ENCODE results near the gene THRAP3. TPM values are rescaled to one million over a fixed set of nuclear protein-coding genes. Genes with fewer than 3 reads are reported as not detected.
"Not testable (repeated sequence)": the region's sequence is repeated elsewhere in the genome, so short reads cannot be mapped to it uniquely, and the experiment has no call there.

Gene THRAP3
- total RNA-seq, 4 donors from 2014 or later: 88.9 to 129 (median 115) TPM

DNA sequence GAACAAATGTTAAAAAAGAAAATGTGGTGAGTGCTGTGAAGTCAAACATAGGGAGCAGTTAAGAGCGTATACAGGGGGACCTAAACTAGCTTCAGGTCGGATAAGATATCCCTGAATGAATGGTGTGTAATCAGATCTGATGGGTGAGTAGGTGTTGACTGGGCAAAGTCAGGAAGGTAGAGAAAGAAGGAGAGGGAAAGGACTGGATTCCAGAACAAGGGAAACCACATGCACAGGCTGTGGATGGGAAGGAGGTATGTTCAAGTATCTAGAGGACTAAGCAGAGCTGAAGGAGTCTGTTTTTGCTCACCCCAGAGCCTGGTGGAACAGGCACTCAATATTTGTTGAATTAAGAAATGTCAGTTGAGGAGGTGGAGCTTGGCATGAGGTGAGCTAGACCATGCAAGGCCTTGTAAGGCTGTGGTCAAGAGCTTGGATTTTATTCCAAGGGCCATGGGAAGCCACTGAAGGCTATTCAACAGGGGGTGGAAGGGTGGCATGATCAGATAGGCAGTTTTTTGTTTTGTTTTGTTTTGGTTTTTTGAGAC lies 40.9 kb upstream of the THRAP3 start:
- DNase-seq: peak; percentile 89 to 90
- intact Hi-C loops (cut with DNase I): no loop called here
- Histone ChIP-seq H3K27me3 (no peaks in the 10 kb centered on the region), H3K4me3 (replicated peaks in 1 of 3) (no peak overlapping the region), H3K9me3 (no peaks in the 10 kb centered on the region), H3K27ac (peak overlapping the region; percentile 87 to 97 (median 87)), H3K36me3 (peaks cover 25 to 27% of the 10 kb centered on the region in 2 donors), H3K4me1 (peaks cover 13 to 26% of the 10 kb centered on the region in 2 donors)
- TF ChIP-seq POLR2A (IDR thresholded peaks at IDR 0.05): peak in 1 of 2 donors; percentile 61
- TF ChIP-seq, protein P1, sequence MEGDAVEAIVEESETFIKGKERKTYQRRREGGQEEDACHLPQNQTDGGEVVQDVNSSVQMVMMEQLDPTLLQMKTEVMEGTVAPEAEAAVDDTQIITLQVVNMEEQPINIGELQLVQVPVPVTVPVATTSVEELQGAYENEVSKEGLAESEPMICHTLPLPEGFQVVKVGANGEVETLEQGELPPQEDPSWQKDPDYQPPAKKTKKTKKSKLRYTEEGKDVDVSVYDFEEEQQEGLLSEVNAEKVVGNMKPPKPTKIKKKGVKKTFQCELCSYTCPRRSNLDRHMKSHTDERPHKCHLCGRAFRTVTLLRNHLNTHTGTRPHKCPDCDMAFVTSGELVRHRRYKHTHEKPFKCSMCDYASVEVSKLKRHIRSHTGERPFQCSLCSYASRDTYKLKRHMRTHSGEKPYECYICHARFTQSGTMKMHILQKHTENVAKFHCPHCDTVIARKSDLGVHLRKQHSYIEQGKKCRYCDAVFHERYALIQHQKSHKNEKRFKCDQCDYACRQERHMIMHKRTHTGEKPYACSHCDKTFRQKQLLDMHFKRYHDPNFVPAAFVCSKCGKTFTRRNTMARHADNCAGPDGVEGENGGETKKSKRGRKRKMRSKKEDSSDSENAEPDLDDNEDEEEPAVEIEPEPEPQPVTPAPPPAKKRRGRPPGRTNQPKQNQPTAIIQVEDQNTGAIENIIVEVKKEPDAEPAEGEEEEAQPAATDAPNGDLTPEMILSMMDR (IDR thresholded peaks at IDR 0.05): no peak
- 64 to 72% methylated on average over 2 of the region's 2 CpGs for WGBS, 2 donors

DNA sequence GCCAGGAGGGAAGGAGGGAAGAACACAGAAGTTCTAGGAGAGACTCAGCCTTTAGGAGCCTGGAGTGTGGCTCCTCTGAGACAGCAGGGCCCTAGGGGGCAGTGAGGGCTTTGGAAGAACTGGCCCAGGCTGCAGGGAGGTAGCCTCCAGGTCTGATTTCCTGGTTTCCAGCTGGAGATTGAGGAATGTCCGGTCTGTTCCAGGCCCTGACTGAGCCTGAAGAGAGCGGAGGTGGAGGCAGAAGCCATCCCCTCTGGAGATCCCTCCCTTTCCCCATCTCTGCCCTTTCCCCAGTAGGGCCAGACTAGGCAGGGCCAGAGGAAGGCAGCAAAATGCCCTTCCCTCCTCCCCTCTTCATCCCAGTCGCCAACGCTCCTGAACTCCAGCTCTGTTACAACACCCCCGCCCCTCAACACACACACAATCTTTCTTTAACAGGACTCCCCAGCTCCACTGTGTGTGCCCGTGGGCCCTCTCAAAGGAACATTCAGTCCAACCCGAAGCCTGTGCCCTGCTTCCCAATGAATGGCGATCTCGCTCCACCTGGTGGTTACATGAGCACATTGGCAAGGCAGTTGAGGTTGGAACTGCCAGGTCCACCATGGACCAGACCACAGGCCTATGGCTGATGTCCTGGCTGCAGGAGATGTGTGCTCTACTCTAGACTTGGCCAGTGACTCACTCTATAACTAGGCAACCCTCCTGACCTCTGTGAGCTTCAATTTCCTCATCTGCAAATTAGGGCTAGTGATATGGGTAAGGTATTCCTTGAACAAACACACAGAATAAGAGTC lies 36.2 kb upstream of the THRAP3 start:
- Histone ChIP-seq H3K27ac (peak overlapping the region; percentile 77 to 91 (median 83)), H3K4me3 (replicated peaks in 1 of 3) (no peak overlapping the region), H3K36me3 (no peaks in the 10 kb centered on the region), H3K9me3 (no peaks in the 10 kb centered on the region), H3K27me3 (no peaks in the 10 kb centered on the region), H3K4me1 (peaks cover 9 to 17% of the 10 kb centered on the region in 2 donors)
- intact Hi-C loops (cut with DNase I): loop anchor here (5.0 kb wide), 2 partner anchors 36 to 91 kb away; no protein-coding TSS in a partner anchor
- peak; percentile 92 to 94 for DNase-seq
- WGBS, 2 donors: 8 to 11% methylated on average over 9 of the region's 9 CpGs
- TF ChIP-seq, protein P1 (IDR thresholded peaks at IDR 0.05): peak in 5 of 6 experiments; percentile 58 to 99 (median 95)
- no peak for TF ChIP-seq POLR2A (IDR thresholded peaks at IDR 0.05)

DNA sequence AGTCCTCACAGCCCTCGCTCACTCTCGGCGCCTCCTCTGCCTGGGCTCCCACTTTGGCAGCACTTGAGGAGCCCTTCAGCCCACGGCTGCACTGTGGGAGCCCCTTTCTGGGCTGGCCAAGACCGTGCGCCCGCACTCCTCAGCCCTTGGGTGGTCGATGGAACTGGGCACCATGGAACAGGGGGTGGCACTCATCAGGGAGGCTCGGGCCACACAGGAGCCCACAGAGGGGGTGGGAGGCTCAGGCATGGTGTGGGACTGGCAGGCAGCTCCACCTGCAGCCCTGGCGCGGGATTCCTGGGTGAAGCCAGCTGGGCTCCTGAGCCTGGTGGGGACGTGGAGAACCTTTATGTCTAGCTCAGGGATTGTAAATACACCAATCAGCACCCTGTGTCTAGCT lies 27.4 kb upstream of the THRAP3 start:
- H3K9me3 ChIP-seq; H3K4me3 ChIP-seq (replicated peaks in 1 of 3); DNase-seq; H3K36me3 ChIP-seq; H3K4me1 ChIP-seq; H3K27me3 ChIP-seq; H3K27ac ChIP-seq; intact Hi-C loops (cut with DNase I): not testable (repeated sequence)
- 88 to 91% methylated on average over 11 to 12 of the region's 12 CpGs for WGBS, 2 donors

DNA sequence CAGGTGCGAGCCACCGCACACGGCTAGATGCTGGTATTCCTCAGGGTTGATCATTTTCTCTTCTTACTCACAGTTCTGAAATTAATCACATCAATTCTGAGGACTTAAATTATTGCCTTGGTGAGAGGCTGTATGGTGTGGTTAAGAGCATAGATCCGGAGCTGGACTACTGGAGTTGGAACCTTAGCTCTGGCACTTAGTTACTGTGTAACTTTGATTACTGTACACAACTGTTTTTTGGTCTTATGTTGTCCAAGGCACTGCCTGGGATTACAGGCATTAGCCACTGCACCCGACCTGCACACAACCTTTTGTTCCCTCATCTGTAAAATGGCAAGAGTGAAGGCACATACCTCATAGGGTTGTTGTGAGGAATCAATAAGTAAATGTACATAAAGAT lies 25.6 kb upstream of the THRAP3 start:
- TF ChIP-seq, protein P1 (IDR thresholded peaks at IDR 0.05): no peak
- no peak for TF ChIP-seq POLR2A (IDR thresholded peaks at IDR 0.05)
- H3K4me1 ChIP-seq: peaks cover 7 to 8% of the 10 kb centered on the region in 2 donors
- no peaks in the 10 kb centered on the region for H3K27me3 ChIP-seq
- intact Hi-C loops (cut with DNase I): no loop called here
- H3K9me3 ChIP-seq: no peaks in the 10 kb centered on the region
- no peak overlapping the region for H3K27ac ChIP-seq
- DNase-seq: no peak
- no peaks in the 10 kb centered on the region for H3K36me3 ChIP-seq
- no peak overlapping the region for H3K4me3 ChIP-seq (replicated peaks in 1 of 3)
- 90 to 91% methylated on average over 5 of the region's 5 CpGs for WGBS, 2 donors

DNA sequence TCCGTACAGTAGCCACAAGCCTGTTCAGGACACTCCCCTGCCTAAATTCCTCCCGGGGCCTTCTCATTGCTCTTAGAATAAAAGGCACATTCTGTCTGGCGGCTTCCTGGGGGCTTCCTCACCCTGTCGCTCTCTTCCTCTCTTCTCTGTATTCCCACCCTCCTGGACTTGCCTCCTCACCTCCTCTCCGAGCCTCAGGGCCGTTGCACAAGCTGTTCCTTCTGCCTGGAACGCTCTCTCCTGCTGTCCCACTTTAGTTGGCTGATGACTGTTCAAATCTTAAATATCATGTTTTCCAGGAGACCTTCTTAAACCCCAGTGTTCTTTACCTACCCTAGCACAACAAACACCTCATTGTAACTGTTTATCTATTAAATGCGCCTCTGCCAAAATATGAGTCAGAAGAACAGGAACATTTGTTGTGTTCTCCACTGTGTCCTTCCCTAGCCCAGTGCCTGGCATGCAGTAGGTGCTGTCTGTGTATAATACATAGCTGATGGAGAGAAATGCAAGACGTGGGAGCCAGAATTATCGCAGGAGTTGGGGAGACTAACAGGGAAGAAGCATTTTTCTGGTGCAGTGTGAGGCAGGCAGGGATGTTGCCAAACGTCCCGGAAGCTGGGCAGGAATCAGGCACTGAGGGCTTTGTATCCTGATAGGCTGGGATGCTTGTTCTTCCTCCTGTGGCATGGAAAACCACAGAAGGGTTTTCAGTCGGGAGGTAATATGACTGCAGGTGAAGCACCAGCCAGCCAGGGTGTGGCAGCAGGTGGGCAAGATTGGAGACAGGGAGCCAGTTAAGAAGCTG lies 24.1 kb upstream of the THRAP3 start:
- no peaks in the 10 kb centered on the region for H3K9me3 ChIP-seq
- H3K4me1 ChIP-seq: peaks cover 21 to 22% of the 10 kb centered on the region in 2 donors
- no peak for DNase-seq
- no peaks in the 10 kb centered on the region for H3K36me3 ChIP-seq
- no peak overlapping the region for H3K27ac ChIP-seq
- intact Hi-C loops (cut with DNase I): no loop called here
- TF ChIP-seq, protein P1 (IDR thresholded peaks at IDR 0.05): no peak
- TF ChIP-seq POLR2A (IDR thresholded peaks at IDR 0.05): no peak
- no peaks in the 10 kb centered on the region for H3K27me3 ChIP-seq
- H3K4me3 ChIP-seq (replicated peaks in 1 of 3): no peak overlapping the region
- WGBS, 2 donors: 72 to 73% methylated on average over 13 of the region's 13 CpGs

Measured in thyroid gland (tissue), 4 donors.